ENCODE measurements around the gene GATB. TPM values are rescaled to one million over a fixed set of nuclear protein-coding genes. Genes with fewer than 3 reads are reported as not detected.
A peak's percentile ranks its signal among the peaks of the same experiment; 100 is the strongest.

GATB gene
- total RNA-seq, 1 donor from 2014 or later = 11.1 TPM

GRCh38 chr4:151629097-151629783 is 131.6 kb downstream of the GATB start:
- FAIRE-seq = peak; percentile 94
- DNase-seq (ENCODE audit: low read depth) = peak; percentile 60
- no peak for TF ChIP-seq CTCF (IDR thresholded peaks at IDR 0.05; ENCODE audit: insufficient read depth, low read length, severe bottlenecking)
- H3K27me3 ChIP-seq (ENCODE audit: control insufficient read depth, insufficient read depth, low read length) = no peaks in the 10 kb centered on the region
- H3K36me3 ChIP-seq (ENCODE audit: control insufficient read depth, insufficient read depth, low read length) = peaks cover 4% of the 10 kb centered on the region
- H3K4me3 ChIP-seq (ENCODE audit: low read depth, low read length) = no peak overlapping the region

- DNase-seq (ENCODE audit: low read depth) = no peak
- no peak for TF ChIP-seq CTCF (IDR thresholded peaks at IDR 0.05; ENCODE audit: insufficient read depth, low read length, severe bottlenecking)
- FAIRE-seq = no peak
- H3K27me3 ChIP-seq (ENCODE audit: control insufficient read depth, insufficient read depth, low read length) = no peaks in the 10 kb centered on the region
- H3K36me3 ChIP-seq (ENCODE audit: control insufficient read depth, insufficient read depth, low read length) = peaks cover 4% of the 10 kb centered on the region
- H3K4me3 ChIP-seq (ENCODE audit: low read depth, low read length) = no peak overlapping the region
These were observed 132.7 kb downstream of the GATB start for GRCh38 chr4:151628001-151628608.

- no peak for TF ChIP-seq CTCF (IDR thresholded peaks at IDR 0.05; ENCODE audit: insufficient read depth, low read length, severe bottlenecking)
- FAIRE-seq (no peak), DNase-seq (ENCODE audit: low read depth) (peak; percentile 73)
- Histone ChIP-seq H3K27me3 (ENCODE audit: control insufficient read depth, insufficient read depth, low read length) (no peaks in the 10 kb centered on the region), H3K4me3 (ENCODE audit: low read depth, low read length) (no peak overlapping the region), H3K36me3 (ENCODE audit: control insufficient read depth, insufficient read depth, low read length) (peaks cover 4% of the 10 kb centered on the region)
These were observed 133.3 kb downstream of the GATB start for GRCh38 chr4:151627491-151627890.

GRCh38 chr4:151626751-151627150 is 134.1 kb downstream of the GATB start:
- FAIRE-seq = no peak

GRCh38 chr4:151626228-151626627 is 134.6 kb downstream of the GATB start:
- Histone ChIP-seq H3K4me3 (ENCODE audit: low read depth, low read length) (no peak overlapping the region), H3K36me3 (ENCODE audit: control insufficient read depth, insufficient read depth, low read length) (peaks cover 4% of the 10 kb centered on the region), H3K27me3 (ENCODE audit: control insufficient read depth, insufficient read depth, low read length) (no peaks in the 10 kb centered on the region)
- no peak for TF ChIP-seq CTCF (IDR thresholded peaks at IDR 0.05; ENCODE audit: insufficient read depth, low read length, severe bottlenecking)
- DNase-seq (ENCODE audit: low read depth) = no peak
- FAIRE-seq = no peak

More at GRCh38 chr4:151626751-151627150, 134.1 kb downstream of the GATB start:
- Histone ChIP-seq H3K4me3 (ENCODE audit: low read depth, low read length) (no peak overlapping the region), H3K36me3 (ENCODE audit: control insufficient read depth, insufficient read depth, low read length) (peaks cover 4% of the 10 kb centered on the region), H3K27me3 (ENCODE audit: control insufficient read depth, insufficient read depth, low read length) (no peaks in the 10 kb centered on the region)
- no peak for TF ChIP-seq CTCF (IDR thresholded peaks at IDR 0.05; ENCODE audit: insufficient read depth, low read length, severe bottlenecking)
- no peak for DNase-seq (ENCODE audit: low read depth)
